ENCODE results near the gene CRNKL1.
A peak's percentile ranks its signal among the peaks of the same experiment; 100 is the strongest.

The CRNKL1 gene

GRCh38 chr20:20027284-20027683, 25.0 kb downstream of the CRNKL1 start:
- Mint-ChIP-seq H3K27me3 (no peaks in the 10 kb centered on the region), H3K4me3 (no peak overlapping the region), H3K36me3 (peaks cover 2% of the 10 kb centered on the region), H3K4me1 (ENCODE audit: low read depth) (peaks cover 16% of the 10 kb centered on the region), H3K9me3 (ENCODE audit: low read depth) (no peaks in the 10 kb centered on the region), H3K27ac (no peak overlapping the region)

- peak overlapping the region; percentile 61 for H3K27ac Mint-ChIP-seq
- peaks cover 6% of the 10 kb centered on the region for H3K36me3 Mint-ChIP-seq
- H3K4me1 Mint-ChIP-seq (ENCODE audit: low read depth), result peaks cover 34% of the 10 kb centered on the region
- H3K27me3 Mint-ChIP-seq, result no peaks in the 10 kb centered on the region
- H3K9me3 Mint-ChIP-seq (ENCODE audit: low read depth), result no peaks in the 10 kb centered on the region
- H3K4me3 Mint-ChIP-seq, result no peak overlapping the region
Observed at GRCh38 chr20:20024942-20025341, 27.3 kb downstream of the CRNKL1 start.

GRCh38 chr20:20023395-20023794, 28.9 kb downstream of the CRNKL1 start:
- Mint-ChIP-seq H3K36me3 (peaks cover 4% of the 10 kb centered on the region), H3K9me3 (ENCODE audit: low read depth) (no peaks in the 10 kb centered on the region), H3K4me3 (no peak overlapping the region), H3K27me3 (no peaks in the 10 kb centered on the region), H3K4me1 (ENCODE audit: low read depth) (peaks cover 47% of the 10 kb centered on the region), H3K27ac (peak overlapping the region; percentile 64)

DNA sequence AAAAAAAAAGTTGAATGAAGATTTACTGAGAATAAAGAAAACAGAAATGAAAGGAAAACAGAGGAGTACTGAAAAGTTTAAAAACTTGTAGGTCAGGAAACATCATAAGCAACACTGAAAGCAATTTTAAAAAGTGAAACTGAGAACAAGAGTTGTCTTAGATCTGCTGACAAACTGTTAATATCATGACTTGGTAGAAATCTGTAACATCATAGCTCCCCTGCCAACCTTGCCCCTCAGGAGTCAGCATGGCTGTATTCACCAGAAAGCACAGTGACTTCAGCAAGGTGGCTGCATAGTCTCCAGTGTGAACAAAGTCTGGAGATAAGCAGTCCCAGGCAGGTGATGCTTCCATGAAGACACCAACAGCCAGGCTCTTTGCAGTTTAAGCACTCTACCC, 29.8 kb downstream of the CRNKL1 start:
- Mint-ChIP-seq H3K27ac (peak overlapping the region; percentile 28), H3K4me3 (no peak overlapping the region), H3K36me3 (peaks cover 7% of the 10 kb centered on the region), H3K4me1 (ENCODE audit: low read depth) (peaks cover 54% of the 10 kb centered on the region), H3K9me3 (ENCODE audit: low read depth) (no peaks in the 10 kb centered on the region), H3K27me3 (no peaks in the 10 kb centered on the region)

DNA sequence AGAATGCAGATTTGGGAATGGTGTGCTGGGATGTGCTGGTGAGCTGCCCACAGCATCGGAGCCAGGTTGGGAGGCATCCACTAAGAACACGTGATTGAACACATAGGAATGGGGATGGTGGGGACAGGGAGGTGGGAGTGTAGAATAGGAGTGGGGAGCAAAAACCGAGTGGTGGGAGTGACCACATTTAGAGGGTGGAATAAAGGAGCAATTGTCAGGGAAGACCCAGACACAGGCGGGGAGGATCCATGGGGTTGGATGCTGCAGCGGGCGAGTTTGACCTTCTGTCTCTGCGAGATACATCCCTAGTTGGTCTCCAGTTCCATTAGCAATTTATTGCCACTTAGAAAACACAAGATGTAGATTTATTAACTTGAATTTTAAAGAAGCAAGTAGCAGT, 30.4 kb downstream of the CRNKL1 start:
- Mint-ChIP-seq H3K4me3 (peak overlapping the region; percentile 59), H3K27me3 (no peaks in the 10 kb centered on the region), H3K4me1 (ENCODE audit: low read depth) (peaks cover 56% of the 10 kb centered on the region), H3K27ac (peak overlapping the region; percentile 47), H3K36me3 (peaks cover 7% of the 10 kb centered on the region), H3K9me3 (ENCODE audit: low read depth) (no peaks in the 10 kb centered on the region)

DNA sequence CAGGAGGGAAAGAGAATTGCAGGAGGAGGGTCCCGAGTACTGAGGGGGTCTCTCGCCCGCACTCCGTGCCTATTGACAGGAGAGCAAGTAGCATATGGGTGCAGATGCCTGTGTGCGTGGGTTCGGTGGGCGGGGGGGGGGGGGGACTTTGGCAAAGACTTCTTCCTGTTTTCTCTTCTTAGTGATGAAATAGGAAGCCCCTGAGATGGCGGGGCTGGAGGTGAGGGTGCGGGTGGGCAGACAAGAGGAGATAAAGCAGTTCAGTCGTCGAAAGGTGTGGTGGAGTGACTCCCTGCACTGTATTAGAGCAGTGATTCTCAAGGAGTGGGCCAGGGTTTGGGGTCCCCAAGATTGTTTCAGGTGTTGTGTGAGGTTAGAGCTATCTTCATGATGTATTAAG, 31.4 kb downstream of the CRNKL1 start:
- no peaks in the 10 kb centered on the region for H3K9me3 Mint-ChIP-seq (ENCODE audit: low read depth)
- no peaks in the 10 kb centered on the region for H3K27me3 Mint-ChIP-seq
- H3K36me3 Mint-ChIP-seq, result peaks cover 7% of the 10 kb centered on the region
- H3K27ac Mint-ChIP-seq, result peak overlapping the region; percentile 84
- peak overlapping the region; percentile 93 for H3K4me3 Mint-ChIP-seq
- H3K4me1 Mint-ChIP-seq (ENCODE audit: low read depth), result peaks cover 60% of the 10 kb centered on the region

DNA sequence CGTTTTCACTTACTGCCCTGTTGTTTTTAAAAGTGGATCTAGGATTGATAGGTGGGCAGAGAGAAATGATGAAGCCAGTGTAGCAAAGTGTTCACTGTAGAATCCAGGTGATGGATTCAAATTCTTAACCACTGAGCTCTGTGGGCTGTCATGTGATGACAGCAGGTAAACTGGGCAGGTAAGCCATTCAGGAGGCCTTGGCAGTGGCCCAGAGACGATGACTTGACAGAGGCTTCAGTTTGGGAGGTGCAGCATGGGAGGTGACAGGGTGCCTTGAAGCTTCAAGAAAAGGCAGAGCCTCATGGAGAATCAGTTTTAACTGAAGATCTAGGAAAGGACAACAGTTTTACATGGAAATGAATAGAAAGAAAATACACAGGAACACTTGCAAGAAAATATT, 33.1 kb downstream of the CRNKL1 start:
- H3K36me3 Mint-ChIP-seq, result peaks cover 7% of the 10 kb centered on the region
- H3K4me1 Mint-ChIP-seq (ENCODE audit: low read depth), result peaks cover 64% of the 10 kb centered on the region

DNA sequence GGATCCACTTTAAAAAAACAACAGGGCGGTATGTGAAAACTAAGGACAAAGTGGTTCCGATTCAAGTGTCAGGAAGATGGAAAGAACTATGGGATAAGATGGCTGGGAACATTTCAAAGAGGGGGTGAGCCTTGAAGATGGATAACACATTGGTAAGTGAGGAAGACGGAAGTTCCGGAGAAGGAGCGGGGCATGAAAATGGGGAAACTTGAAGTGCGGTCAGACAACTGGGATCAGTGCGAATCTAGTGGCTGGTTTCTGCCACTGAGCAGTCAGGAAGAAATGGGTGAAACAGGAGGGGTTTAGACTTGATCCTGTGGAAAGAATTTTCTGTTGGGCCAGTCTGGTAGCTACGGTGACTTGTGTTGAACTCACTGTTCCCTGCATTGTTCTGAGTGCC, 33.9 kb downstream of the CRNKL1 start:
- H3K36me3 Mint-ChIP-seq, result peaks cover 7% of the 10 kb centered on the region
- peak overlapping the region; percentile 83 for H3K27ac Mint-ChIP-seq
- peaks cover 61% of the 10 kb centered on the region for H3K4me1 Mint-ChIP-seq (ENCODE audit: low read depth)
- H3K4me3 Mint-ChIP-seq, result peak overlapping the region; percentile 93
- H3K27me3 Mint-ChIP-seq, result no peaks in the 10 kb centered on the region
- no peaks in the 10 kb centered on the region for H3K9me3 Mint-ChIP-seq (ENCODE audit: low read depth)

More for the DNA sequence above, 33.1 kb downstream of the CRNKL1 start:
- Mint-ChIP-seq H3K4me3 (peak overlapping the region; percentile 93), H3K9me3 (ENCODE audit: low read depth) (no peaks in the 10 kb centered on the region), H3K27me3 (no peaks in the 10 kb centered on the region), H3K27ac (peak overlapping the region; percentile 83)

DNA sequence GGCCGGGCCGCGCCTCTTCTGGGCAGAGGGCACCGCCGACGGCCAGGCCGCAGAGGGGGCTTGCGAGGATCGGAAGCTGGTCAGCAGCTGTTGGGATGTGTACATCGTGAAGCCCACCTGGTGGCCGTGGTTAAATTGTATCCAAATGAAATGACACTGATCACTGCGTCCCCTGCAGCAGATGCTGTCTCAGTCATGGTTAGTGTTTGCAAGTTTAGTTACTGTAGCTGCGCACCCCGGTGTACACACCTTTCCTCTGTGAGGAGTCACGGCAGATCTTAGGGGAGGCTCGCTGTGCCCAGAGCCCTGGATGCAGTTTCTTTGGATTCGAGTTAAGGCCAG, 34.5 kb downstream of the CRNKL1 start:
- Mint-ChIP-seq H3K4me3 (peak overlapping the region; percentile 93), H3K27ac (peak overlapping the region; percentile 83), H3K4me1 (ENCODE audit: low read depth) (peaks cover 61% of the 10 kb centered on the region), H3K27me3 (no peaks in the 10 kb centered on the region), H3K36me3 (peaks cover 7% of the 10 kb centered on the region), H3K9me3 (ENCODE audit: low read depth) (no peaks in the 10 kb centered on the region)

GRCh38 chr20:20017001-20017843, 35.0 kb downstream of the CRNKL1 start, which contains the start of gene NAA20:
Gene NAA20 (plus strand): TSS chr20:20017362. CDS start chr20:20017397, 35 bp downstream.
- peaks cover 55% of the 10 kb centered on the region for H3K4me1 Mint-ChIP-seq (ENCODE audit: low read depth)
- H3K4me3 Mint-ChIP-seq, result peak within 1 kb of the TSS; percentile 94
- peaks cover 7% of the 10 kb centered on the region for H3K36me3 Mint-ChIP-seq
- no peaks in the 10 kb centered on the region for H3K27me3 Mint-ChIP-seq
- H3K27ac Mint-ChIP-seq, result peak within 1 kb of the TSS; percentile 92
- no peaks in the 10 kb centered on the region for H3K9me3 Mint-ChIP-seq (ENCODE audit: low read depth)

DNA sequence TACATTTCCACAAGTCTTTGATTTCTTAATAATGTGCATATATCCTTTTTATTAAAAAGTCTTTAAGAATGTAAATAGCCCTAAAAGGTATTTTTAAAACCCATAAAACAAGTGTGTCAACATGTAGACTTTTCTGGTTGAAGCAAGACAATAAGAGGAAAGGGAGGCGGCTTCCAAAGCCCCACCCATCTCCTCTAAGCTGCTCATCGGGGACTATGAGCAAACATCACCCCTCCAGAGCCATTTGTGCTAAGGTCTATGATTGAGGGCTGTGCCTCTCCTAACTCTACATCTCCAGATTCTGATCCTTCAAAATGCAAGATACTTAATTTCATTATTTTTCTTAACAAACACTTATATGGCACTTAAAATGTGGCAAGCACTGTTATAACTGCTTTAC, 37.6 kb downstream of the CRNKL1 start:
- Mint-ChIP-seq H3K27ac (no peak overlapping the region), H3K36me3 (peaks cover 3% of the 10 kb centered on the region), H3K9me3 (ENCODE audit: low read depth) (no peaks in the 10 kb centered on the region), H3K27me3 (peaks cover 4% of the 10 kb centered on the region), H3K4me1 (ENCODE audit: low read depth) (peaks cover 31% of the 10 kb centered on the region), H3K4me3 (no peak overlapping the region)

- Mint-ChIP-seq H3K27me3 (peaks cover 6% of the 10 kb centered on the region), H3K36me3 (no peaks in the 10 kb centered on the region), H3K4me3 (no peak overlapping the region), H3K9me3 (ENCODE audit: low read depth) (no peaks in the 10 kb centered on the region), H3K27ac (no peak overlapping the region), H3K4me1 (ENCODE audit: low read depth) (peaks cover 11% of the 10 kb centered on the region)
Observed at GRCh38 chr20:20012541-20012940, 39.7 kb downstream of the CRNKL1 start.

GRCh38 chr20:20010639-20011500, 41.4 kb downstream of the CRNKL1 start:
- Mint-ChIP-seq H3K27me3 (peaks cover 10% of the 10 kb centered on the region), H3K9me3 (ENCODE audit: low read depth) (no peaks in the 10 kb centered on the region), H3K4me3 (no peak overlapping the region), H3K4me1 (ENCODE audit: low read depth) (peaks cover 5% of the 10 kb centered on the region), H3K27ac (no peak overlapping the region), H3K36me3 (no peaks in the 10 kb centered on the region)

- Mint-ChIP-seq H3K27me3 (peaks cover 10% of the 10 kb centered on the region), H3K4me3 (no peak overlapping the region), H3K36me3 (no peaks in the 10 kb centered on the region), H3K9me3 (ENCODE audit: low read depth) (no peaks in the 10 kb centered on the region), H3K27ac (no peak overlapping the region), H3K4me1 (ENCODE audit: low read depth) (peaks cover 5% of the 10 kb centered on the region)
Observed at GRCh38 chr20:20009784-20010253, 42.4 kb downstream of the CRNKL1 start.

- Mint-ChIP-seq H3K27ac (no peak overlapping the region), H3K36me3 (no peaks in the 10 kb centered on the region), H3K4me1 (ENCODE audit: low read depth) (peaks cover 14% of the 10 kb centered on the region), H3K27me3 (peaks cover 29% of the 10 kb centered on the region), H3K9me3 (ENCODE audit: low read depth) (no peaks in the 10 kb centered on the region), H3K4me3 (no peak overlapping the region)
Observed at GRCh38 chr20:20005342-20005741, 46.9 kb downstream of the CRNKL1 start.
